HG03558 (cell line): ENCODE measurements around the gene ZCCHC7.

ENCODE experiments used
- ATAC-seq: cut with Tn5 transposase; IDR thresholded peaks from one replicate; pipeline ENCODE4 v1.9.1; 2021; ENCODE audit warnings: moderate number of reproducible peaks; ENCODE audit not compliant: unreplicated experiment; ENCODE audit errors: extremely low read depth

ZCCHC7 gene

DNA sequence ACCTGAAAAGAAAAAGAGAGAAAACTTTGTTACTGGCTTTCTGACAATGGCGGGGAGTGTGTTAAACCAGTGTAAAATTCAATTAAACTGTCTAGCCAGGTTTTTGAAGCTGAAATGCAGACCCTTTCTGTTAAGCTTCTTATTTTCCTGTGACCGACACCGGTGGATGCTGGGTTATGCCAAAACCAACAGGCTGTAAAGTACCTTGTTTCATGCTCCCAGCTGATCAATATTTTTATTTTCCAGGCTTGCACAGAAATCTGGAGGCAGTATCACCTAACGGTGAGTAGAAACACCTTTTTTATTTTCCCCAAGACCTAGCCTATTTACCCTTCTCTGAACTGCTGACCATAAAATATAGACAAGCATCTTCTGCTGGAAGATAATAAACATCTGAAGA is 207.2 kb downstream of the ZCCHC7 start:
- no peak for ATAC-seq

DNA sequence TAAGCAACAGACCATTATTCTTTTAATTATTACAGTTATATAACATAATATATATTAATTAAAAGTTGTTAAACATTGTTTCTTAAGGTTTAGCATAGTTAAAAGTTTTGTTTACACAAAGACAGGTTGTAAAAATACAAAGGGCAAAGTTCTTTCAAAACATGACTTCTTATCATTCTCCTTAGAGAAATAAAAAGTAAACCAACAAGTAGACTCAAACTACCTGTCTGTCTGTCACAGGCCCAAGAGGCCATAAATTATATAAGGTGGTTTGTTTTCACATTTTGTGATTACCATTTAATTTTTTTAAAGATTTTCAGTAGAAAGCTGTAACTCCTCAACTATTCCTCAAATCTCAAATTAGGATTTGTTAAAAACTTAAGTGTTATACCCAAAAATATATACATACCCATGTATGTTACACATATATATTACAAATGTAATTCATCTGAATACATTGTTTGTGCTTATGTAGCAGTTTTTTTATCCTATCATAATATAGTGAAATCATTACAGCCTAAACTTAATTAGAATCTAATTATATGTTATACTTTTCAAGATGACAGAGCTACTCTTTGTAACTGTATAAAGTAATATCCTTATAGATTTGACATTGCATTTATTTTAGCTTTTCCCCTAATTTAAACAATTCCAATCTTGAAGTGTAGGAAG is 208.3 kb downstream of the ZCCHC7 start:
- ATAC-seq, result no peak

DNA sequence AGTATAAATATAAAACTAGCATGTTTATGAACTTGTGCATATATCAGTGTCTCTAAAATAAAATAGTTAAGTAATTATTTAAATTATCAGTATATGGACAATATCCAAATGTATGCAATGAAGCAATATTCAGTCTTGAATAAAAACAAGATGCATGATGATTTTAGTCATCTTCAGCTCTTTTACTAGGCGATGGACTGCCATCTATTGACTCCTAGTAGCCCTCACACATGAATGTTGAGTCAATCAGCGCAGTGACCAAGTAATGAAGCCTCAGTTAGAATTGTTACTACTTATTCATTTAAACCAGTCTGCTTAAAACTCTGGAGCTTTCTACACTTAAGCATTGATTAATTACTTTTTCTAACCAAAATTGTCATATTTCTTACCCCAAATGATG is 209.2 kb downstream of the ZCCHC7 start:
- no peak for ATAC-seq

DNA sequence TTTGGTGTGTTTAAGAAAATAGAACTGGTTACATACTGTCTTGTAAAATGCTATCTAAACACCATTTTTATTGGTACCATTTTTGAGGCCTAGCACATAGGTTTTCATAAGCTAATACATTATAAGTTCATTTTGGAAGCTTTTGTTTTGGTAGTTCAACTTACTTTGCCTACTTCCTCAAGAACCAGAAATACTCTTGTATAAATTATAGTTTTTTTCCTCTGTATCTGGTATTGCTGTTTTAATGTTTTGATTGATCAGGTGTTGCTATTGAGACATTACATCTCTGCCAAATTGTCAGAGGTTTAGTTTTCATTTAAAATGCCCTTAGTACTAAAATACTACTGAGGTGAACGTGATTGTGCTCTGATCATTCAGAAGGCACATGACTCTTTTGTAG is 211.5 kb downstream of the ZCCHC7 start:
- ATAC-seq, result no peak

DNA sequence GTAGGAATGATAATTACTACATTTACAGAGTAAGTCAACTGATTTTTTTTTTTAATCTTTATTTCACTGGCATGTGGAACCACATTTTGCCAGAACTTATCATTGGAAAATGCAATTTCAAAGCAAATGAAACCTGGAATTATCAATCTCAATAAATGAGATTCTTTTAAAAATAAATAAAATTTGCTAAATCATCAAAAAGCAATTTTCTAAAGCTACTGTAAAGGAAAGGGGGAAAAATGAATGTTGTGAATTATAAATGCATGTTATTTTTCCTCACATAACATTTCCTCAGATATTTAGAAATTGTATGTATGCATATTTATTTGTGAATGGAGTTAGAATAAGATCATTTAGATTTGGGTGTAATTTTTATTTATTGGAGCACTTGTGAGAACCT is 212.2 kb downstream of the ZCCHC7 start:
- no peak for ATAC-seq

DNA sequence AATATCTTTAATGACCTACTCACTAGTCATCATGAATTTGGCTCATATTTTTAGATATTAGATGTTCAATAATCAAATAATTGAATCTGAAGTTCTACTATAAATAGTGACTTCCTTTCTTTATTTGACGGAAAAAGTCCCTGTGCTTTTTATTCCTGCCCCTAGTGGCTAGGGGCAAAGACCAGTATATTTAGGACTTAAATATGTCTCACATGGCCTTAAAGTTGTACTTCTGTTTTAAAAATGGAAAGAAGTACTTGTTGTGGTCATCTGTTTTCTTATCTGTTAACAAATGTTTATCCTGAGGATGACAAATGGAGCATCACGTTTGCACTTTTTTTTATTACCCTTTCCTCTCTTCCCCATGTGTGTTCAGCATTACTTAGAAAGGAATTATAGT is 212.9 kb downstream of the ZCCHC7 start:
- no peak for ATAC-seq

DNA sequence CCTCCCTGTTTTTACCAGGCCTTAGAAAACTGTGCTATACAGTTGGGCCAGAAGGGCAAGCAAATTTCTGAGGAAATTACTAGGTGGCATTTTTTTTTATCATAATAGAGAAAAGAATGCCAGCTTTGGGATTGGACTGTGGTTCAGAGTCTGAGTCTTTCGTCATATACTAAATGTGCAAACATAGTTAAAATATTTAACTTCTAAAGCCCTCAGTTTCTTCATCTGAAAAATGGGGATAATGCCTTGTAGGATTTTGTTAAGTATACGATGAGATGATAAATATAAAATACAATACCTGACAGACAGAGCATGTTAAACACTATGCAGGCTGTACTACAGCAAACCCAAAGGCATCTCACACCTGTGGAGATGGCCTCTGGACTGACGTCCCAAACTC is 214.9 kb downstream of the ZCCHC7 start:
- ATAC-seq, result no peak

DNA sequence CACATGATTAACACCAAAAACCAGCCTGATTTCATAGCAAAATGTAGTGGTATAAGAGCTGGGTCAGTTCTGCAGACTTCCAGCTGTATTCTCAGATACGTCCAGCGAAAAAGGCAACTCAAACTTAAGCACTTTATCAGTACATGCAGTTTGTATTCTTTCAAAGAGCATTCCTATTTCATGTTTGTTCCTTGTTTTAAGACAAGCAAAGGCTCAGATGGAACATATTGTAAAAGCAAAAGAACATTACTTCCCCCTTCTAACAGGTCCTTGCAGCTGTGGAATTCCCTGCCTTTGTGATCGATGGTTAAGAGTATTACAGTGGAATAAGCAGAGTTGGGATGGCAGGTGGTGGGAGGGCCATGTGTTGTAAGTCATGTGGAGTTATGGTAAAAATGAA is 215.8 kb downstream of the ZCCHC7 start:
- no peak for ATAC-seq

DNA sequence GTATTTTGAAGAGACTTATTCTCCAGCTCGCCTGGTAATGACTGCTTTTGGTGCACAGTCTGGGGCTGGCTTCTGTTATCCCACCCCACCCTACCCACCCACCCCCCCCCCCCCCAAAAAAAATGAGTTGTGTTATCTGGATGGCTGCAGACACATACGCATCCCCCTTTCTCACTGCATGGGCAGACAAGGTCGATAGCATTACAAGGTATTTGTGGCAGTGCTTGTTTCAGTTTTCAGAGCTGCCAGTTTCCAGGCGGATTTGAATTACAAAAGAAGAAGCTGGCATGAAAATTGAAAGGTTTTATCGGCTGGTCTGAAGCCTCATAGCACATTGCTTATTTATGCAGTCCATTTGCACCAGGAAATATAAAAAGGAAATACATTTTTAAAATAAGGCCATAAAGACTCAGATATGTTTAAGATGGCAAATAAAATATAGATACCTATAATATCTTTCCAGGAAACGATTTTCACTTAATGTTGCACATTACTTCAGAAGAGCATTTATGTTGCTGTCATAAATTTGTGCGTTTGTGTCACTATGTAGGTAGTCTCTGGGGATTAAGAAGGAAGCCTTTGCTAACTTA is 217.0 kb downstream of the ZCCHC7 start:
- no peak for ATAC-seq

DNA sequence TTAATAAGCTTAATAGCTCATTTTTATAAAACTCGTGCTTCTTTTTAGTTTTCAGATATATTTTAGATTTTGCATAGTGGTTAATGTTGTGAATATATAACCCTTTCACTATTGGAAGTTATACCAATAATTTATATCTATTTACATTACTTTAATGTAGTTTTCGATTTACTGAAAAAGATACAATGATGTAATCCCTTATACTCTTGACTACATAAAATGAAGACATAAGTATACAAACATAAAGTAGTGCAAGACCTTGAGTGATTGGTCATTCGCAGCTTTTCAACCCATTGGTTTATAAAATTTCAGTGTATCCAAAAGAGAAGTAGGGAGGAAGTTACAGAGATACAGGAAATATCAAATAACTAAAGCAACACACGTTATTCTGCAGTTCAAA is 217.8 kb downstream of the ZCCHC7 start:
- ATAC-seq, result no peak

DNA sequence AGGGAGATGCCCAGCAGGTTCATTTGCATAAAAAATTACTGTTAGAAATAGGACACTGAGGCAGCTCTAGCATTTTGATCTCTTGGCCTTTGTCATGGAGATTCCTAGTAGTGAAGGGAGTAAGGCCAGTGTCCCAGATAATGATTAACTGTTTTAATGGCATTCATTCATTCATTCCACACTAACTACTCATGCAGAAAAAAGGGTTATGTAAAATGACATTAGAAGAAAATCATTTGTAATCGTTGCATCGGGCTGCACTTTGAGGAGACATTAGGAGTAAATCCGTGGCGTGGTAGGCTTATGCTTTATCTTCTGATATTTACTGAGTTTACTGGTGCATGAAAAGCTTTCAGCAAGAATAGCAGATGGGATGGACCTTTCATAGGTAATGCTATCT is 219.5 kb downstream of the ZCCHC7 start:
- no peak for ATAC-seq

DNA sequence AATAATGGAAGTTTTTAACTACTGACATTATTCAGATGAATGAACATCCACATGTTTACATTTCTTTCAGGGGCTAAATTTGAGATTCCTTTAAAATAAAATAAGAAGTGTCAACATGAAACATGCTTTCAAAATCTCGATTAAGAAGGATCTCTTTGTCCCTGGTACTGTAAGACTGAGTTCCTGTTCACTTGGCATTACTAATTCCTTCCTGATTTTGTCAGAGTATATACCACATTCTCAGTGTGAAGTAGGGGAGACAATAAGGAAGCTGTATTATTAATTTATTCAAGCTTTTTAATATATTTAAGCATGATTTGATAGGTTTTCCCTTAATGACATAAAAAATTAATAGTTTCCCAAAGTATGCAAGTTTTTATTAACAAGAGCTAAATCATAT is 220.6 kb downstream of the ZCCHC7 start:
- no peak for ATAC-seq

DNA sequence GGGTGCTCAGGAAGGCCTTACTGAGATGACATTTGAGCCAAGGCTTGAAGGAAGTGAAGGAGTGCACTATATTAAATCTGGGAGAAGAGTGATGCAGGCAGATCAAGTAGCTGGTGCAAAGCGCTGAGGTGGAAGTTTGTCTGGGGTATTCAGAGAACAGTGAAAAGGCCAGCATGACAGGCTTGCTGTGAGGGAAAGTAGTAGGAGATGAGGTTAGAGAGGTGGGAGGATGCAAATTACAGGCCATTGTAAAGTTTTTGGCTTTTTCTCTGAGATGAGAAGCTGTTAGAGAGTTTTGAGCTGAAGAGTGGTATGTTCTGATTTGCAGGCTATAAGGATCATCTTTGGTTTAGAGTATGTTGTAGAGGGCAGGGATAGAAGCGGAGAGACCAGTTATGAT is 221.3 kb downstream of the ZCCHC7 start:
- no peak for ATAC-seq

DNA sequence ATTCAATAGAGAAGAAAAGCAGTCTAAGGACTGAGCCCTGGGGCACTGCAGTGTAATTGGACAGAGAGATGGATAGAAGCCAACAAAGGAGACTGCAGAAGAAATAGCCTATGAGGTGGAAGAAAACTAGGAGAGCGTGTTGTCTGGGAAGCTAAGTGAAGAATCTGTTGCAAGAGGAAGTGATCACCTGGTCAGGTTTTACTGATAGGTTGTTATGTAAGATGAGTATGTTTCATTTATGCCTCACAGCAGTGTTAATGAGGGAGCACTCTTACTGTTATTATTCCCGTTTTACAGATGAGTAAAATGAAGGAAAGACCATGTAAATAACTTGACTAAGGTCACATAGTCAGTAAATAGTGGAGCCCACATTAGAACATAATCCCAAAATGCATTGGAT is 222.1 kb downstream of the ZCCHC7 start:
- ATAC-seq, result no peak

DNA sequence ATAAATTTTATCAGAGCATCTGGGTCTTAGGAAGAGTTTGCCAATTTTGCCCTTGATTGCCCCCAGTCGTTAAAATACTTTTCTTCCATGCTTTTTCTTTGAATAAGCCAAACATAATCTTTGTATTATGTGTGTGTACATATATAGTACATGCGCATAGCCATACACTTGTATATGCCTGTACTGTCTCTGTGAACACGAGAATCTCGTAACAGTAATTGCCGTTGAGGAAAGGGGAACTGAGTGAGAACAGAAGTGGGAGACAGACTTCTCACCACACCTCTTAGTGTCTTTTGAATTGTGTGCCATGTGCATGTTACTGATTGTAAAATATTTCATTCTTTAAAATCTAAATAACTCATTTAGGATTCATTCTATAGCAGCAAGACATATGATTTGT is 222.5 kb downstream of the ZCCHC7 start:
- no peak for ATAC-seq

DNA sequence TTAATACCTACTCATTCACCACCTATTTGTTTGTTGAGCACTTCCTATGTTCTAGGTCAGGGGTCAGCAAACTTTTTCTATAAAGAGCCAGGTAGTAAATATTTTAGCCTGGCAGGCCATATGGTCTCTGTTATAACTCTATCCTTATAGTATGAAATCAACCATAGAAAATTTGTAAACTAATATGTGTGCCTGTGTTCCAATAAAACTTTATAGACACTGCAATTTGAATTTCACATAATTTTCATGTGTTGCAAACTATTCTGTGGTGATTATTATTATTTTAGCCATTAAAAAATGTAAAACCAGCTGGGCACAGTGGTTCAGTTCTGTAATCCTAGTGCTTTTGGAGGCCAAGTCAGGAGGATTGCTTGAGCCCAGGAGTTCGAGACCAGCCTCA is 223.3 kb downstream of the ZCCHC7 start:
- ATAC-seq, result no peak

DNA sequence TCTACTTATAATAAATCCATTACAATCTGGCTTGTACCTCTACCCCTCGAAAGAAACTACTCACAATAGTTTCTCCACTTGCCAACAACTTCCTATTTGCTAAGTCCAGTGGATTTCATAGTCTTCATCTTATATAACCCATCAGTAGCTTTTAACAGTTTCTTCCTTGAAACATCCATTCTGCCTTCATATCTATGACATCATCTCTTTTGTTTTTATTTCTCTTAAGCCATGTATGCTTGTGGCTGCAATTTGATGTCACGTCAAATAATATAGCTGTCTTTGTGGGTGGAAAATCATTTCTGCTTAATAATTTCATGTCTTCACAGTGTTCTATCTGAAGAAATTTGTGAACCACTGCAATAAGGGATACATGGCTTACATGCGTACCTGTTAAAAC is 224.7 kb downstream of the ZCCHC7 start:
- ATAC-seq, result no peak

DNA sequence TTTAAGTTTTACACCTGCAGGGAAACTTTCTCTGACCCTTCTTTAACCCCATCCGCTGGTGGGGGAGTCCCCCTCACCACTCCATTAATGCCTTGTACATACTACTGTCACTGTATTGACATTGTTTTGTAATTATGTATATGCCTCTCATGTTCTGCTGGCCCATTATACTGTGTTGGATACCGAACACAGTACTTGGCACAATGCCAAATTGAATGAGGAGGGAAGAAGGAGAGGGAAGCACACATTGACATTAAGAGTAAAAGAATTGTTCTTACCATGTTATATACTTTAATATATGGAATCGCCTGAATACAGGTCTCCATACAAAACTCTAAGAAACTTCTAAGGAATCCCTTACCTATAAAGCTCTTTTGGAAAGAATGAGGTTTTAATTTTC is 228.5 kb downstream of the ZCCHC7 start:
- ATAC-seq, result no peak

DNA sequence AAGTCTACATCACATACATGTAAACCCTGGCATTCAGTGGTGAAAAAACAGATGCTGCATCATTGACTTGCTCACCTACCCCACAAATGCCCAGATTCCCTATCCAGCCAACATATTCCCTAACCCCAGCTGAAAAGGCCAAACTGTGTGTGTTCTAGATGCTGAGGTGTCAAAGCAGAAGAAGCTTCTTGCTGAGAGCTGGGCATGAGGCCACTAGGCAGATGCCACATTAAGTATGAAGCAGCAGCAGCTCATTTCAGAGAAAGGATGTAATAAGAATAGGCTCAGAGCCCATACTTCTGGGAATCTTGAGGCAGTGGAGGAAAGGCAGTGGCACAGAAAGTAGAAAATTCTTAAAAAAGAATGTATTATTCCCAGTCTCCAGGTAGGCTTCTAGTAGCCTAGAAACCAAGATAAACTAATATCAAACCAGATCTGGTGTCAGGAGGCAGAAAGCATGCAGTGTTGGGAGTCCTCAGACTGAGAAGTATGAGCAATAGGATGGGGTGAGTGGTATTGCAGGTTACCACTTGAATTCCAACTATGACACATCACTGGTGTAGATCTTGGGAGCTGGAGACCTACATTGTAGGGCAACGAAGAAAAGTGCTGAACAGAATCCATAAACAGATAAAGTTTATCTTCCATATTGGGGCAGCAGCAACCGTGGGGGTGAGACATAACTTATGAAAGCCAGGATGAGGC is 230.3 kb downstream of the ZCCHC7 start:
- no peak for ATAC-seq

DNA sequence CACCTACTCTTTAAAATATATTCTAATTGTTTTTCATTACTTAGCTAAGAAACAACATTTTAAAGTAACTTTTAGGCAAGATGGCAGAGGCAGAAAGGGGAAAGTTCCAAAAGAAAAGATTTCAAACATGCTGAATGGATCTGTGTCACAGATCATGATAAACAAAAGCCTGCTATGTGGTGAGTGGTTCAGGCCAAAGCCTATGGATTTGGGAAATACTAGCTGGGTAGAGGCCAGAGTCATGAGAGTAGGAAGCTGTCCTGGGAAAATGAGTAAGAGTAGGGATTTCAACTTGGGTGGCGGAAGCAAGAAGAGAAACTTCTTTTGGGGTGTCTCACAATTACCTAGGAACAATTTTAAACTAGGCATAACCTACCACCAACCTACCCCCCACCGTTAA is 233.4 kb downstream of the ZCCHC7 start:
- no peak for ATAC-seq

DNA sequence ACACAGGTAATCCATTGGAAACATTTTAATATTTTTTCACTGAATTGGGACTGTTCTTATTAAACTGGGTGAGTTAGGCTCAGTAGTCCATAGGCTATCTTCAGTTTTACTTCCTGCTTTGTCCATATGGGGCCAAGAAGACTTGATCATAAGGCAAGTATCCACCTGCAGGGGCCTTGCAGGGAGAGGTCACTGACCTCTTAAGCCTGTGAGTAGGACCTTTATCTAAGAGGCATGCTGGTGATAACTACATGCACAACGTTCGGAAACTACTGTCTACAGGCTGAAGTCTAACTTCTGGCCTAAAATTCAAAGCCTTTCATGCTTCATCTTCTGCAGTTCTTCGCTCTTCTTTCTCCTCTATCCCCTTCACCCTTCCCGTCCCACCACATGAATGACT is 242.1 kb downstream of the ZCCHC7 start:
- ATAC-seq, result no peak

DNA sequence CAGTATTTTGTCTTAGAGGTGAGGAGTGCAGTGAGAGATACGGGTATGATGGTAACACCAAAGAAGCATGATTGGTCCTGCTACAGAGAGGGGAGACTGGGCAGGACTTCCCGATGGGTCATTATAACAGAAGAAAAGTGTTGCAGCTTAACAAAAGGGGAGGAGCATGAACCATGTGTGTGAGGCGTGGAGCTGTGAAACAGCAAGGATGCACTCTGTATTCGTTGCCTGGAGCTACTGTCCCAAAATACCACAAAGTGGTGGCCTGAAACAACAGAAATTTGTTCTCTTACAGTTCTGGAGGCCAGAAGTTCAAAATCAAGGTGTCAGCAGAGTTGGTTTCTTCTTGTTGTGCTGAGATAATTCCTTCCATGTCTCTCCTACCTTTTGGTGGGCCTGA is 242.8 kb downstream of the ZCCHC7 start:
- no peak for ATAC-seq
